ENCODE results near the gene KCNK17.

KCNK17 gene, protein sequence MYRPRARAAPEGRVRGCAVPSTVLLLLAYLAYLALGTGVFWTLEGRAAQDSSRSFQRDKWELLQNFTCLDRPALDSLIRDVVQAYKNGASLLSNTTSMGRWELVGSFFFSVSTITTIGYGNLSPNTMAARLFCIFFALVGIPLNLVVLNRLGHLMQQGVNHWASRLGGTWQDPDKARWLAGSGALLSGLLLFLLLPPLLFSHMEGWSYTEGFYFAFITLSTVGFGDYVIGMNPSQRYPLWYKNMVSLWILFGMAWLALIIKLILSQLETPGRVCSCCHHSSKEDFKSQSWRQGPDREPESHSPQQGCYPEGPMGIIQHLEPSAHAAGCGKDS

DNA sequence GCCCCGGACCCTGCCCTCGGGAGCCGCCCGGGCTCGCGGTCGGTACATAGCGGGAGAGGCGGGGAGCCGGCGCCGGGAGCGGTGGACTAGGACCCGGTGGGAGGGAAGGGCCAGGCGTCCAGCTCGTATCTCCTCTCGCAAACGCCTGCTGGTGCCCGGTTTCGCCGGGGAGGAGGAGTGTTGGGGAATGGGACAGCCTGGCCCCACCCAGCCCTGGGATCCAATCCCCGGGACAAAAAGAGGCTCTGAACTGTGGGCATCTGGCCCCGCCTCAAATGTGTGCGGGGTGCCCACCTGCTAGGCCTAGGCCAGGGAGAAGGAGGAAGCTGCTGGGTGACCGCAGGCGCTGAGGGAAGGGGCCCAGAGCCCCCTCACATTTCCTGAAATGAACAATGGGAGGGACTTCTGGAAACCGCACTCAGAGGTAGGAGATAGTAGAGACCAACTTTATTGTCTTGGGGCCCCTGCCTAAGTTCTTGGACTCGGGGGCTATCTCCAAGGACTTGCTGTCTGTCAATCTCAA is at the start of gene KCNK17:
Gene KCNK17 (minus strand): TSS at position 147 of the 523 bp plus-strand sequence. CDS start 99 bp downstream, at position 48.
- TF ChIP-seq, protein P1, sequence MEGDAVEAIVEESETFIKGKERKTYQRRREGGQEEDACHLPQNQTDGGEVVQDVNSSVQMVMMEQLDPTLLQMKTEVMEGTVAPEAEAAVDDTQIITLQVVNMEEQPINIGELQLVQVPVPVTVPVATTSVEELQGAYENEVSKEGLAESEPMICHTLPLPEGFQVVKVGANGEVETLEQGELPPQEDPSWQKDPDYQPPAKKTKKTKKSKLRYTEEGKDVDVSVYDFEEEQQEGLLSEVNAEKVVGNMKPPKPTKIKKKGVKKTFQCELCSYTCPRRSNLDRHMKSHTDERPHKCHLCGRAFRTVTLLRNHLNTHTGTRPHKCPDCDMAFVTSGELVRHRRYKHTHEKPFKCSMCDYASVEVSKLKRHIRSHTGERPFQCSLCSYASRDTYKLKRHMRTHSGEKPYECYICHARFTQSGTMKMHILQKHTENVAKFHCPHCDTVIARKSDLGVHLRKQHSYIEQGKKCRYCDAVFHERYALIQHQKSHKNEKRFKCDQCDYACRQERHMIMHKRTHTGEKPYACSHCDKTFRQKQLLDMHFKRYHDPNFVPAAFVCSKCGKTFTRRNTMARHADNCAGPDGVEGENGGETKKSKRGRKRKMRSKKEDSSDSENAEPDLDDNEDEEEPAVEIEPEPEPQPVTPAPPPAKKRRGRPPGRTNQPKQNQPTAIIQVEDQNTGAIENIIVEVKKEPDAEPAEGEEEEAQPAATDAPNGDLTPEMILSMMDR (IDR thresholded peaks at IDR 0.05; ENCODE audit: borderline replicate concordance, control extremely low read depth, extremely low read depth, insufficient read depth, missing control alignments) = no peak
- in situ Hi-C loops (cut with MboI; ENCODE audit: low sequenced_read_pairs, unreplicated experiment) = no loop called here
- DNase-seq (ENCODE audit: low spot score) = no peak

DNA sequence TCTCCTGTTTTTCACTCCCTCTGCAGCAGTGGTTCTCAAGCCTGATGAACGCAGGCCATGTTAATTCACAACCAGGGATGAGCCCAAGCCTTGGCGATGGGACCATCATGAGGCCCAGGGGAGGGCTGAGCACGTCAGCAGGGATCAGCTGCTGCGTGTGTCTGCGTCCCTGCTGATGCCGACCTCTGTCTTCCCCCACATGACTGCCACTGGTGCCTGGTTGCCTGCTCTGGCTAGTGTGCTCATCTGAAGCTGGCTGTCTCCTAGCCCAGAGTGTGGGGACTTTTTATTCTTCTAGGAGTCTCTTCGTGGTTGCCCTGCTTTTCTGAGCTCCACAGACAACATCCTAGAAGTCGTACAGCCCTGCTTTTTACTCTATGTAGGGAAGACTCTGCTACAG is 49.1 kb upstream of the KCNK17 start:
- in situ Hi-C loops (cut with MboI; ENCODE audit: low sequenced_read_pairs, unreplicated experiment) = loop anchor here (25.0 kb wide), 2 partner anchors 524 to 949 kb away; no protein-coding TSS in a partner anchor
- TF ChIP-seq, protein P1 (IDR thresholded peaks at IDR 0.05; ENCODE audit: borderline replicate concordance, control extremely low read depth, extremely low read depth, insufficient read depth, missing control alignments) = no peak
- no peak for DNase-seq (ENCODE audit: low spot score)

DNA sequence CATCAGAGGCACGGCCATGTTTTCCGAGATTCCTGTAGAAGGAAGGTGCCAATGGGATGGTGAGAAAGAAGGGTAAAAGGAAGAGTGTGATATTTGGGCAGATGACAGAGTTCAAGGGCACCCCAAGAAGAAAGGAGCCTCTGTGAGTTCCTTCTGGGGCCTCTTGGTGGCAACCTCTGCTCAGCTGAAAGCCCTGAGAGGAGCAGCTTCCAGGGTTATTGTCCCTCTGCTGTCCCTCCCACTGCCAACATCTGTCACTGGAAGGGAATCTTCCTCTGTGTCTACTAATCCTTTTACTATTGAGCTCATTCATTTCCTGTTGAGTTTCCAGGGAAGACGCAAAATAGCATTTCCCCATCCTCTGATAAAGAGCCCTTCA is 48.3 kb upstream of the KCNK17 start:
- in situ Hi-C loops (cut with MboI; ENCODE audit: low sequenced_read_pairs, unreplicated experiment) = loop anchor here (25.0 kb wide), 2 partner anchors 525 to 950 kb away; no protein-coding TSS in a partner anchor
- TF ChIP-seq, protein P1 (IDR thresholded peaks at IDR 0.05; ENCODE audit: borderline replicate concordance, control extremely low read depth, extremely low read depth, insufficient read depth, missing control alignments) = no peak
- DNase-seq (ENCODE audit: low spot score) = no peak

- TF ChIP-seq, protein P1 (IDR thresholded peaks at IDR 0.05; ENCODE audit: borderline replicate concordance, control extremely low read depth, extremely low read depth, insufficient read depth, missing control alignments) = peak; percentile 66
- DNase-seq (ENCODE audit: low spot score) = peak; percentile 86
- in situ Hi-C loops (cut with MboI; ENCODE audit: low sequenced_read_pairs, unreplicated experiment) = loop anchor here (25.0 kb wide), 2 partner anchors 525 to 950 kb away; no protein-coding TSS in a partner anchor
Observed at GRCh38 chr6:39361657-39362486, 47.7 kb upstream of the KCNK17 start.

GRCh38 chr6:39360378-39360777 is 46.2 kb upstream of the KCNK17 start:
- no peak for DNase-seq (ENCODE audit: low spot score)
- TF ChIP-seq, protein P1 (IDR thresholded peaks at IDR 0.05; ENCODE audit: borderline replicate concordance, control extremely low read depth, extremely low read depth, insufficient read depth, missing control alignments) = no peak
- in situ Hi-C loops (cut with MboI; ENCODE audit: low sequenced_read_pairs, unreplicated experiment) = loop anchor here (25.0 kb wide), 2 partner anchors 527 to 952 kb away; no protein-coding TSS in a partner anchor

DNA sequence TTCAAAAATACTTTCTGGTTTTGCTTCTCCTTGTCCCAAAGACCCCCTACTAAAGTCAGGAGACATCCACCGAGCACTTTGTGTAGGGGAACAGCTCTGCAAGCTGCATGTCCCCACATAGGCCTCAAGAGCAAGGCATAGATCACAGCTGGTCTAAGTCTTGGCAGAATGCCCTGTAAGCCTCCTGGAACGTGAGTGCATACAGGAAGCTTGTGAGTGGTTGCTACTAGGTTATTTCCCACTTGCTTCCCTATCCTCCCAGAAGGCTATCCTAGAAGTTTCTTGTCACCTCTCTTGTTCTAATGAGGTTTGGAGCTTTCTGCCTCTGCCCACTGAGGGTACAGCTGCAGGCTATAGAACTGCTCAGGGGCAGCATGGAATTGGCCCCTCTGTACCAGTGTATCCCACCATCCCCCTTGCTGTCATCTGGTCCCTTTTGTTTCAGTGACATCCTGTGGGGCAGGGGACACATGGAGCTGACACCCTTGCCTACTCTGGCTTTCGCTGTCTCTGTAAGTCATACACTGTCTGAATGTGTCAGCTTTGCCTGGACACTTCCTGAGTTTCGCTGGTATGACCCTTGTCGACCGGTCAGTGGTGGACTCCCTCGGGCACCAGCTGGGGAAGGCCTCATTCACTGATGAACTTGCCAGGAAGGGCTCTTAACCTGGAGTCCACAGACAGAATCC is 43.9 kb upstream of the KCNK17 start:
- in situ Hi-C loops (cut with MboI; ENCODE audit: low sequenced_read_pairs, unreplicated experiment) = loop anchor here (25.0 kb wide), 2 partner anchors 529 to 954 kb away; no protein-coding TSS in a partner anchor
- DNase-seq (ENCODE audit: low spot score) = no peak
- TF ChIP-seq, protein P1 (IDR thresholded peaks at IDR 0.05; ENCODE audit: borderline replicate concordance, control extremely low read depth, extremely low read depth, insufficient read depth, missing control alignments) = no peak
